ENCODE measurements around the gene TSHZ3.

The TSHZ3 gene

GRCh38 chr19:31357315-31357673, 8.1 kb upstream of the TSHZ3 start:
- no peak overlapping the region for H2AFZ ChIP-seq (ENCODE audit: low read depth, low read length)
- no peaks in the 10 kb centered on the region for H3K27me3 ChIP-seq (ENCODE audit: low read depth, low read length)
- H3K36me3 ChIP-seq (replicated peaks; ENCODE audit: low read depth, low read length): no peaks in the 10 kb centered on the region
- H3K4me2 ChIP-seq (ENCODE audit: low read length): no peak overlapping the region
- TF ChIP-seq CTCF (IDR thresholded peaks at IDR 0.05; ENCODE audit: low read depth, low read length) (no peak), EZH2phosphoT487 (IDR thresholded peaks at IDR 0.05; ENCODE audit: low read depth) (no peak)
- H3K9ac ChIP-seq (ENCODE audit: low read length): no peak overlapping the region
- H3K27ac ChIP-seq (ENCODE audit: low read length): no peak overlapping the region
- no peaks in the 10 kb centered on the region for H3K79me2 ChIP-seq (ENCODE audit: low read length)
- no peaks in the 10 kb centered on the region for H3K4me1 ChIP-seq (ENCODE audit: low read length)
- no peak overlapping the region for H3K4me3 ChIP-seq (ENCODE audit: low read length)
- no peaks in the 10 kb centered on the region for H4K20me1 ChIP-seq (ENCODE audit: insufficient read depth, low read length)
- 0 out of 2 replicates have a peak, but pooled peaks cover 5% of the 10 kb centered on the region for H3K9me3 ChIP-seq (ENCODE audit: insufficient read depth, low read length)

DNA sequence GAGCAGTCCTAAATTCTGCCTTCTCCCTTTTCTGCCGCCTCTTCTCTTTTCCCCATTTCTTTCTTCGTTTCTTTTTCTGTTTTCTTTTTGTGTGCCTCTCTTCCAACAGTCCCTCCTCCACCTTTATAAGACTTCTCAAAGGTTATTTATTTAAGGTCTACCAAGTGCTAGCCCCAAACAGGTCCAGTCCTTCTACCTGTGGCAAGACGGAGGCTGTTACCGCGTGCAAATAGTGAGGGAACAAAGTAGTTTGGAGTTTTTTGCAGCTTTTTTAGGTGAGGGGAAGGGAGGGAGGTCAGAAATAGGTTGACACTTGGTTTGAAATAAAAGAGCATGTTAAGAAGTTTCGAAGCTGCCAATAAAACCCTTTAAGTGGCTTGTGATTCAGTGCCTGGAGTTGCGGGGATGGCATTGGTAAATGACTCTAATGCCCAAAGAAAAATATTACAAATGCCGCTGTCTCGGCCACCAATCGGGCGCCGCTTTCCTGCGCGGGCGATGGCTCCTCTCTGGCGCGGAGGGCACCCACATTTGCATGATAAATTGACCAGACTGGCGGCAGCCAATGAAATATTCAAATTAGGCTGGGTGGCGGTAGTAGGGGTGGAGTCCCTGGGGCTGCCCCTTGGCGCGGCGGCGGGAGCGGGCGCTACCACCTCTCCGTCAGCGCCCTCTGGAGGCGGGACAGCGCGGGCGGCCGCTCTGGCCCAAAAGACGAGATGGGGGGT, 7.5 kb upstream of the TSHZ3 start:
- Histone ChIP-seq H2AFZ (ENCODE audit: low read depth, low read length) (no peak overlapping the region), H3K27me3 (ENCODE audit: low read depth, low read length) (no peaks in the 10 kb centered on the region), H3K79me2 (ENCODE audit: low read length) (no peaks in the 10 kb centered on the region), H3K9ac (ENCODE audit: low read length) (no peak overlapping the region), H3K36me3 (replicated peaks; ENCODE audit: low read depth, low read length) (no peaks in the 10 kb centered on the region), H4K20me1 (ENCODE audit: insufficient read depth, low read length) (no peaks in the 10 kb centered on the region), H3K4me1 (ENCODE audit: low read length) (no peaks in the 10 kb centered on the region), H3K9me3 (ENCODE audit: insufficient read depth, low read length) (0 out of 2 replicates have a peak, but pooled peaks cover 5% of the 10 kb centered on the region), H3K4me2 (ENCODE audit: low read length) (no peak overlapping the region), H3K4me3 (ENCODE audit: low read length) (no peak overlapping the region), H3K27ac (ENCODE audit: low read length) (no peak overlapping the region)
- TF ChIP-seq CTCF (IDR thresholded peaks at IDR 0.05; ENCODE audit: low read depth, low read length) (no peak), EZH2phosphoT487 (IDR thresholded peaks at IDR 0.05; ENCODE audit: low read depth) (no peak)

- Histone ChIP-seq H3K27me3 (ENCODE audit: low read depth, low read length) (no peaks in the 10 kb centered on the region), H3K79me2 (ENCODE audit: low read length) (no peaks in the 10 kb centered on the region)
These were observed 6.5 kb upstream of the TSHZ3 start for GRCh38 chr19:31355665-31356289.

More at GRCh38 chr19:31355665-31356289, 6.5 kb upstream of the TSHZ3 start:
- 0 out of 2 replicates have a peak, but pooled peaks cover 5% of the 10 kb centered on the region for H3K9me3 ChIP-seq (ENCODE audit: insufficient read depth, low read length)
- H4K20me1 ChIP-seq (ENCODE audit: insufficient read depth, low read length): no peaks in the 10 kb centered on the region
- no peaks in the 10 kb centered on the region for H3K4me1 ChIP-seq (ENCODE audit: low read length)
- H3K9ac ChIP-seq (ENCODE audit: low read length): no peak overlapping the region
- H3K4me2 ChIP-seq (ENCODE audit: low read length): no peak overlapping the region
- no peak overlapping the region for H3K27ac ChIP-seq (ENCODE audit: low read length)
- H3K36me3 ChIP-seq (replicated peaks; ENCODE audit: low read depth, low read length): no peaks in the 10 kb centered on the region
- no peak overlapping the region for H2AFZ ChIP-seq (ENCODE audit: low read depth, low read length)
- H3K4me3 ChIP-seq (ENCODE audit: low read length): no peak overlapping the region
- no peak for TF ChIP-seq EZH2phosphoT487 (IDR thresholded peaks at IDR 0.05; ENCODE audit: low read depth)
- TF ChIP-seq CTCF (IDR thresholded peaks at IDR 0.05; ENCODE audit: low read depth, low read length): no peak

Measured in OCI-LY3 (cell line).